B cell (primary cell): Measurements from ENCODE around the gene OR10H4. TPM values are rescaled to one million over a fixed set of nuclear protein-coding genes. Genes with fewer than 3 reads are reported as not detected.
"Not testable (repeated sequence)": the region's sequence is repeated elsewhere in the genome, so short reads cannot be mapped to it uniquely, and the experiment has no call there.

Experiments used
- ATAC-seq: fragments of 200-7000 bp; cut with Tn5 transposase; one replicate; pipeline ENCODE4 v1.10.0; 2021; ENCODE audit warnings: low read depth, mild to moderate bottlenecking, moderate number of reproducible peaks, moderate library complexity
- CTCF ChIA-PET: fragments of 350-600 bp; sonication (Branson Sonifier 250); formaldehyde crosslinking; loops from one replicate; lab custom pipeline; 2021; ENCODE audit warnings: antibody characterized with exemption, inconsistent platforms; lab: Charles Lee
- POLR2A ChIA-PET: fragments of 350-600 bp; sonication (Branson Sonifier 250); formaldehyde crosslinking; loops from one replicate; lab custom pipeline; 2021; ENCODE audit warnings: antibody characterized with exemption; lab: Charles Lee
- DNase-seq: peaks from one replicate; pipeline ENCODE4 v3.0.0; 2013
- H2AFZ ChIP-seq: 2 replicates; pipeline ENCODE4 v1.6.1; 2012; ENCODE audit warnings: mild to moderate bottlenecking, low read depth, low read length; ENCODE audit not compliant: insufficient read depth, poor library complexity, severe bottlenecking
- H3K27ac ChIP-seq, 2 donors: 1 replicate in 1 of 2; 2 replicates in 1 of 2; pipeline ENCODE4 v1.5.1; 2012 to 2013; ENCODE audit warnings: low read length in 2 of 2, mild to moderate bottlenecking in 2 of 2, moderate library complexity in 1 of 2
- H3K27me3 ChIP-seq, 4 experiments: fragments of 200-600 bp in 1 of 4; sonication (generic) in 1 of 4; replicated peaks in 1 of 4; 1 replicate in 2 of 4; 2 replicates in 2 of 4; pipeline versions ENCODE4 v1.6.1 to v1.7.0; 2013 to 2016; ENCODE audit warnings: low read length in 3 of 4, mild to moderate bottlenecking in 2 of 4, mixed read lengths in 1 of 4, moderate library complexity in 1 of 4; ENCODE audit not compliant: insufficient read depth in 4 of 4, control insufficient read depth in 3 of 4; ENCODE audit errors: control extremely low read depth in 1 of 4
- H3K36me3 ChIP-seq, 2 experiments: replicated peaks in 1 of 2; 1 replicate in 1 of 2; 2 replicates in 1 of 2; pipeline versions ENCODE4 v1.6.1 to v1.7.1; 2013; ENCODE audit warnings: low read length in 1 of 2; ENCODE audit not compliant: insufficient read depth in 2 of 2, control insufficient read depth in 1 of 2; ENCODE audit errors: control extremely low read depth in 1 of 2, extremely low read depth in 1 of 2
- H3K4me1 ChIP-seq, 2 donors: fragments of 200-600 bp in 1 of 2; sonication (generic) in 1 of 2; 1 replicate in 1 of 2; 2 replicates in 1 of 2; pipeline versions ENCODE4 v1.5.1 to v1.6.1; 2013 to 2017; ENCODE audit warnings: low read length in 2 of 2; ENCODE audit not compliant: control insufficient read depth in 2 of 2, insufficient read depth in 2 of 2
- H3K4me2 ChIP-seq: replicated peaks from 2 replicates; pipeline ENCODE3; 2012; ENCODE audit warnings: mild to moderate bottlenecking, low read depth, low read length; ENCODE audit not compliant: poor library complexity, severe bottlenecking
- H3K4me3 ChIP-seq, 5 experiments: fragments of 200-600 bp in 1 of 5; sonication (generic) in 1 of 5; 1 replicate in 3 of 5; 2 replicates in 2 of 5; pipeline versions ENCODE4 v1.5.1 to v1.7.0; 2011 to 2016; ENCODE audit warnings: low read length in 4 of 5, mild to moderate bottlenecking in 4 of 5, low read depth in 2 of 5, control low read depth in 1 of 5, moderate library complexity in 1 of 5; ENCODE audit not compliant: insufficient read depth in 1 of 5; ENCODE audit errors: control extremely low read depth in 1 of 5, extremely low read depth in 1 of 5
- H3K79me2 ChIP-seq: fragments of 200-600 bp; sonication (generic); one replicate; pipeline ENCODE4 v1.6.0; 2016; ENCODE audit warnings: low read length; ENCODE audit not compliant: control insufficient read depth, insufficient read depth
- H3K9ac ChIP-seq: fragments of 200-600 bp; sonication (generic); 2 replicates; pipeline ENCODE4 v1.6.1; 2017; ENCODE audit warnings: mild to moderate bottlenecking, low read length, moderate library complexity
- H3K9me3 ChIP-seq, 3 donors: one replicate each; pipeline versions ENCODE4 v1.6.1 to v1.7.1; 2013; ENCODE audit warnings: low read length in 2 of 3; ENCODE audit not compliant: control insufficient read depth in 2 of 3, insufficient read depth in 1 of 3; ENCODE audit errors: control extremely low read depth in 1 of 3
- H4K20me1 ChIP-seq: 2 replicates; pipeline ENCODE4 v1.6.0; 2012; ENCODE audit warnings: mild to moderate bottlenecking, low read length; ENCODE audit not compliant: insufficient read depth, control insufficient read depth, poor library complexity, severe bottlenecking
- H3K27ac Mint-ChIP-seq: one replicate; pipeline ENCODE4 v1.8.0; 2021; ENCODE audit warnings: mixed read lengths
- H3K27me3 Mint-ChIP-seq: one replicate; pipeline ENCODE4 v1.8.0; 2021; ENCODE audit warnings: mixed read lengths
- H3K4me1 Mint-ChIP-seq: one replicate; pipeline ENCODE4 v1.8.0; 2021; ENCODE audit warnings: mixed read lengths
- H3K4me3 Mint-ChIP-seq: one replicate; pipeline ENCODE4 v1.8.0; 2021; ENCODE audit warnings: mixed read lengths
- H3K9me3 Mint-ChIP-seq: one replicate; pipeline ENCODE4 v1.8.0; 2022; ENCODE audit warnings: mixed read lengths; ENCODE audit not compliant: insufficient read depth
- EZH2 ChIP-seq: IDR thresholded peaks from 2 replicates; pipeline ENCODE4 v1.6.1; 2012; ENCODE audit warnings: borderline replicate concordance, low read depth, mild to moderate bottlenecking, moderate library complexity, low read length; ENCODE audit not compliant: insufficient read depth, poor library complexity, severe bottlenecking
- WGBS: methylation state at CpG from one replicate; pipeline ENCODE4 v1.1.5; 2013; ENCODE audit warnings: missing lambda C conversion rate; ENCODE audit not compliant: insufficient coverage; 5-methylcytosine and 5-hydroxymethylcytosine counted together
- intact Hi-C: fragments of 100-400 bp; cut with micrococcal nuclease; formaldehyde crosslinking; loops from one replicate; pipeline ENCODE4 v1.10.0; 2022
- polyA plus RNA-seq: library from polyadenylated mRNA; depleted of rRNA; stranded (reverse); fragments of >200 nt; gene quantifications from 2 replicates; pipeline ENCODE4 v1.2.3, GENCODE V29; 2012
- total RNA-seq, 2 donors: library from RNA; stranded (reverse); fragments of 120-200 nt in 1 of 2; gene quantifications; 1 replicate in 1 of 2; 2 replicates in 1 of 2; pipeline versions ENCODE4 v1.2.3 to v1.2.4, GENCODE V29; 2013 to 2022
- TF ChIP-seq, protein P1 (sequence below): fragments of 200-600 bp; IDR thresholded peaks from one replicate; pipeline ENCODE4 v1.8.0; 2022; ENCODE audit warnings: antibody characterized with exemption, mild to moderate bottlenecking

The OR10H4 gene
- total and polyA plus RNA-seq, 2 donors (not counting 1 experiment from before 2014, with no cell fraction given): not detected

DNA sequence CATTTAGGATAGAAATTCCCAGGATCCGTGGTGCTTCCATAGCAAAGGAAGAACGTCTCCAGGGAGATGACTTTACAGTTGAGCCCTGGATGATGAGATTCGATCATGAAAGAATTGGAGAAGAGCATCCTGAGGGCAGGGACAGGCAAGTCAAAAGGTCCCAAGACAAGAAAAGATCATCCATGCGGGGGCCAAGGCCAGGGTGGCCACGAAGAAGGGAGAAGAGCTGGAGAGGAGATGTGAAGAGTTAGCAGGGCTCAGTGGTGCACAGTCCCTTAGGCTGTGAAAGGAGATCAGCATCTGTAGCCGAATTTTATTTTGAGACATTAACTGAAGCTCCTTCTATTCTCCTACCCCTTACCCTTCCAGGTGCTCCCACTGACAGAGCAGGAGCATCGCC is 28.9 kb downstream of the OR10H4 start:
- no peaks in the 10 kb centered on the region for H3K4me1 Mint-ChIP-seq
- H3K79me2 ChIP-seq: no peaks in the 10 kb centered on the region
- peaks cover 4% of the 10 kb centered on the region for H3K9me3 Mint-ChIP-seq
- no peak overlapping the region for H3K4me3 Mint-ChIP-seq
- POLR2A ChIA-PET: no interaction called here
- WGBS: 73% methylated on average over 6 of the region's 7 CpGs
- no peaks in the 10 kb centered on the region for H3K4me1 ChIP-seq
- no peak overlapping the region for H2AFZ ChIP-seq
- TF ChIP-seq EZH2: no peak
- H4K20me1 ChIP-seq: no peaks in the 10 kb centered on the region
- H3K27ac ChIP-seq: no peak overlapping the region
- CTCF ChIA-PET: interaction anchor here (0.6 kb wide), 1 partner anchor 851 kb away, joined by 3 read pairs; no protein-coding TSS in a partner anchor
- peaks cover 0 to 24% (median 4%) of the 10 kb centered on the region in 4 experiments for H3K27me3 ChIP-seq
- H3K9ac ChIP-seq: no peak overlapping the region
- H3K27me3 Mint-ChIP-seq: peaks cover 39% of the 10 kb centered on the region
- H3K9me3 ChIP-seq: peaks cover under 1 to 19% (median 11%) of the 10 kb centered on the region in 3 donors
- H3K27ac Mint-ChIP-seq: no peak overlapping the region
- H3K36me3 ChIP-seq: no peaks in the 10 kb centered on the region
- H3K4me3 ChIP-seq: no peak overlapping the region
- DNase-seq (no peak), ATAC-seq (no peak)
- intact Hi-C loops: no loop called here
- H3K4me2 ChIP-seq: no peak overlapping the region

DNA sequence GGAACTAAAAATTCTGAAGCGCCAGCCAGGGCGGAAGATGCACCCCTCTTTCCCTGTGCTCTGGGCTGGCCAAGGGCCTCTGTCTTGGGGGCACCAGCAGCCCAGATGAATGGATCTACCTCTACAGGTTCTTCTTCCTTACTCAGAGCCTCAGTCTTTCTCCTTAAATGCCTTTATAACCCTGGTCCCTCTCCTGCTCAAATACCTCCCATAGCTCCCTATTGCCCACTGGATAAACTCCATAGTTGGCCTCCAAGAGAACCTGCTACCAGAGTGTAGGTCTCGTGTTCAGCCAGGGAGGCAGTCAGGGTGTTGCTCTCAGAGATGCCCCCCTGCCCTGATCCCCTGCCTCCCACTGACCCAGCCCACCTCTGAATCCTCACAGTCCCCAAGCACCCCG is 30.5 kb downstream of the OR10H4 start:
- Histone ChIP-seq H4K20me1 (no peaks in the 10 kb centered on the region), H2AFZ (no peak overlapping the region), H3K9ac (no peak overlapping the region), H3K9me3 (peaks cover 3 to 19% (median 16%) of the 10 kb centered on the region in 3 donors), H3K36me3 (no peaks in the 10 kb centered on the region), H3K27ac (no peak overlapping the region), H3K4me1 (no peaks in the 10 kb centered on the region), H3K79me2 (no peaks in the 10 kb centered on the region), H3K4me2 (no peak overlapping the region), H3K27me3 (peaks cover 0 to 24% (median 6%) of the 10 kb centered on the region in 4 experiments), H3K4me3 (no peak overlapping the region)
- H3K9me3 Mint-ChIP-seq: peaks cover 8% of the 10 kb centered on the region
- 73% methylated on average over 3 of the region's 4 CpGs for WGBS
- DNase-seq: no peak
- ATAC-seq: no peak
- POLR2A ChIA-PET: no interaction called here
- H3K4me1 Mint-ChIP-seq: no peaks in the 10 kb centered on the region
- intact Hi-C loops: no loop called here
- H3K4me3 Mint-ChIP-seq: no peak overlapping the region
- H3K27me3 Mint-ChIP-seq: peaks cover 31% of the 10 kb centered on the region
- no peak overlapping the region for H3K27ac Mint-ChIP-seq
- CTCF ChIA-PET: no interaction called here
- TF ChIP-seq, protein P1, sequence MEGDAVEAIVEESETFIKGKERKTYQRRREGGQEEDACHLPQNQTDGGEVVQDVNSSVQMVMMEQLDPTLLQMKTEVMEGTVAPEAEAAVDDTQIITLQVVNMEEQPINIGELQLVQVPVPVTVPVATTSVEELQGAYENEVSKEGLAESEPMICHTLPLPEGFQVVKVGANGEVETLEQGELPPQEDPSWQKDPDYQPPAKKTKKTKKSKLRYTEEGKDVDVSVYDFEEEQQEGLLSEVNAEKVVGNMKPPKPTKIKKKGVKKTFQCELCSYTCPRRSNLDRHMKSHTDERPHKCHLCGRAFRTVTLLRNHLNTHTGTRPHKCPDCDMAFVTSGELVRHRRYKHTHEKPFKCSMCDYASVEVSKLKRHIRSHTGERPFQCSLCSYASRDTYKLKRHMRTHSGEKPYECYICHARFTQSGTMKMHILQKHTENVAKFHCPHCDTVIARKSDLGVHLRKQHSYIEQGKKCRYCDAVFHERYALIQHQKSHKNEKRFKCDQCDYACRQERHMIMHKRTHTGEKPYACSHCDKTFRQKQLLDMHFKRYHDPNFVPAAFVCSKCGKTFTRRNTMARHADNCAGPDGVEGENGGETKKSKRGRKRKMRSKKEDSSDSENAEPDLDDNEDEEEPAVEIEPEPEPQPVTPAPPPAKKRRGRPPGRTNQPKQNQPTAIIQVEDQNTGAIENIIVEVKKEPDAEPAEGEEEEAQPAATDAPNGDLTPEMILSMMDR: no peak
- no peak for TF ChIP-seq EZH2

DNA sequence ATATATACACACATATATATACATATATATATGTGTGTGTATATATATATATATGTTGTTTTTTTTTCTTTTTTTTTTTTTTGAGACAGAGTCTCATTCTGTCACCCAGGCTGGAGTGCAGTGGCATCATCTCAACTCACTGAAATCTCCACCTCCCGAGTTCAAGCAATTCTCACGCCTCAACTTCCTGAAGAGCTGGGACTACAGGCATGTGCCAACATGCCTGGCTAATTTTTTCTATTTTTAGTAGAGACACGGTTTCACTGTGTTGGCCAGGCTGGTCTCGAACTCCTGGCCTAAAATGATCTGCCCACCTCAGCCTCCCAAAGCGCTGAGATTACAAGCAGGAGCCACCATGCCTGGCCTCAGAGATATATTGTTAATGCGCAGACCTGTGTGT is 37.0 kb downstream of the OR10H4 start:
- CTCF ChIA-PET, H3K4me1 Mint-ChIP-seq, ATAC-seq, H3K9me3 Mint-ChIP-seq, H3K4me1 ChIP-seq, H3K36me3 ChIP-seq, H3K27ac Mint-ChIP-seq, H3K79me2 ChIP-seq, POLR2A ChIA-PET, H3K4me3 Mint-ChIP-seq, DNase-seq, H3K4me2 ChIP-seq, H4K20me1 ChIP-seq, H3K4me3 ChIP-seq, H3K9ac ChIP-seq, H3K27ac ChIP-seq, H2AFZ ChIP-seq, intact Hi-C loops: not testable (repeated sequence)
- Histone ChIP-seq H3K27me3 (peaks cover 0 to 22% (median 11%) of the 10 kb centered on the region in 4 experiments), H3K9me3 (peaks cover 3 to 16% (median 13%) of the 10 kb centered on the region in 3 donors)
- WGBS: 53% methylated on average over 2 of the region's 6 CpGs
- peaks cover 20% of the 10 kb centered on the region for H3K27me3 Mint-ChIP-seq
